ENCODE data around the gene LYPD3.

LYPD3 gene

DNA sequence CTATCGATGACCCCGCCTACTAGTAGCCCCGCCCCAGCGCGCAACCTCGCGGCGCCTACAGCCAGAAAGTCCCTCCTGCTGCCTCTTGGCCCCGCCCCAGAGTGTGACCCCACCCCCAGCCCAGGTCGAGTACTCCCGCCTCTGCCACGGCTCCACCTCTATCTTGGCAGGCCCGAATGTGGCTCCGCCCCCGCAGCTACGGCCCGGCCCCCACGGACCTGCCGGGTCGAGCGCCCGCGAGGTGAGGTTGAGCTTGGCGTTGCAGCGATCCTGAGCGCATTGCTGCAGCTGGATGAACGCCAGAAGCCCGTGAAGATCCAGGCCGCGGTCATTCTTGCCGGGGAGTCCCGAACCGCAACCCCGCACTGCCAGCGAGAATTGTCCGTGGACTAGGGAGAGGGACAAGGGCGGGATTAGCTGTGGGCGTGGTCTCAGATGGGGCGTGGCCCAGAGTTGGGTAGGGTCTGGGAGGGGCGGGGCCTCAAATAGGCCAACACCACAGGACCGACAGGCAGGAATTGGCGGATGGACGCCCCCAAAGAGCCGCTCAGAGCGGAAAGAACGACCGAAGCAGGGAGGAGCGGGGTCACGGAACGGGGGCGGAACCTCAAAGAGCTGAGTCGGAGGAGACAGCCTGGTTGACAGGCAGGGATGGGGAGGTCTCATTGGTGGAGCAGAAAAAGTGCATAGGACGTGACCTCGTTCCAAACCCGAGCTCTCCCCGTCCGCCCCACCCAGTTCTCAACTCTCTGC is 1.9 kb downstream of the LYPD3 start:
- DNase-seq (ENCODE audit: extremely low read depth, low read depth) = peak; percentile 47
- peak overlapping the region; percentile 53 for H3K4me3 ChIP-seq (replicated peaks; ENCODE audit: low read depth, low read length)
- TF ChIP-seq, protein P1, sequence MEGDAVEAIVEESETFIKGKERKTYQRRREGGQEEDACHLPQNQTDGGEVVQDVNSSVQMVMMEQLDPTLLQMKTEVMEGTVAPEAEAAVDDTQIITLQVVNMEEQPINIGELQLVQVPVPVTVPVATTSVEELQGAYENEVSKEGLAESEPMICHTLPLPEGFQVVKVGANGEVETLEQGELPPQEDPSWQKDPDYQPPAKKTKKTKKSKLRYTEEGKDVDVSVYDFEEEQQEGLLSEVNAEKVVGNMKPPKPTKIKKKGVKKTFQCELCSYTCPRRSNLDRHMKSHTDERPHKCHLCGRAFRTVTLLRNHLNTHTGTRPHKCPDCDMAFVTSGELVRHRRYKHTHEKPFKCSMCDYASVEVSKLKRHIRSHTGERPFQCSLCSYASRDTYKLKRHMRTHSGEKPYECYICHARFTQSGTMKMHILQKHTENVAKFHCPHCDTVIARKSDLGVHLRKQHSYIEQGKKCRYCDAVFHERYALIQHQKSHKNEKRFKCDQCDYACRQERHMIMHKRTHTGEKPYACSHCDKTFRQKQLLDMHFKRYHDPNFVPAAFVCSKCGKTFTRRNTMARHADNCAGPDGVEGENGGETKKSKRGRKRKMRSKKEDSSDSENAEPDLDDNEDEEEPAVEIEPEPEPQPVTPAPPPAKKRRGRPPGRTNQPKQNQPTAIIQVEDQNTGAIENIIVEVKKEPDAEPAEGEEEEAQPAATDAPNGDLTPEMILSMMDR (IDR thresholded peaks at IDR 0.05; ENCODE audit: low read depth, low read length, missing control alignments) = no peak

DNA sequence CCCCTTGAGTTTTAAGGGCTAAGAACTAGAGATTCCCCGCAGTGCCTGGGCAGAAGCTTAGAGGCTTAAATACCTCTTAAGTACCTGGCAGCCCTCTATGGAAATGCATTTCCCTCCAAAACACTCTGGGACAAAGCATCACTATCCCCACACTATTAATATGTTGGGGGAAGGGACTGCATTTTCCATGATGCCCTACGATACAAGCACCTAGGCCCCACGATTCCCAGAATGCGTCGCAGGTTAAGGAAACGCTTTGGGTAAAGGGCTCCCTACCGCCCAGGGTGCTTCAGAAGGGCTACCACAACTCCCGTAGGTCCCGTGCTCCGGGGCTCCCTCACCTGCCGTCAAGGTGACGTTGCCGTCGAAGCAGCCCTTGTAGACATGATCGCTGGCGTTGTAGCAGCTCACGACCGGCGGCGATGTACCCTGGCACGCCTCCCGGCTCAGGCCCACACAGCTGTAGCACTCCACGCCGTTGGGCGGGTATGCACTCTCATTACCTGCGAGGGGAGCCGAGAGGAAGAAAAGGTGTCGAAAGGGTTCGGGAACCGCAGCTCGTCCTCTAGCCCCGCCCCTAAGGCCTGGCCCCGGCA is 2.5 kb downstream of the LYPD3 start:
- peak overlapping the region; percentile 53 for H3K4me3 ChIP-seq (replicated peaks; ENCODE audit: low read depth, low read length)
- TF ChIP-seq, protein P1 (IDR thresholded peaks at IDR 0.05; ENCODE audit: low read depth, low read length, missing control alignments) = no peak
- no peak for DNase-seq (ENCODE audit: extremely low read depth, low read depth)

DNA sequence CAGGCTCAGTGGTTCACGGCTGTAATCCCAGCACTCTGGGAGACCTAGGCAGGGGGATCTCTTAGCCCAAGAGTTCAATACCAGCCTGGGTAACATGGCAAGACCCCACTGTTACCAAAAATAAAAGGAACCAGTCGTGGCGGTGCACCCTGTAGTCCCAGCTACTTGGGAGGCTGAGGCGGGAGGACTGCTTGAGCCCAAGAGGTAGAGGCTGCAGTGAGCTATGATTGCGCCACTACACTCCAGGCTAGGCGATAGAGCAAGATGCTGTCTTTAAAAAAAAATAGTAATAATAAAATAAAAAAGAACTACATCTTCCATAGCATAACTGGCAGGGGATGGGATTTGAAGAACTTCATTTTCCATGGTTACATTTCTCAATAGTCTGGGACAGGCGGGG is 3.0 kb downstream of the LYPD3 start:
- TF ChIP-seq, protein P1 (IDR thresholded peaks at IDR 0.05; ENCODE audit: low read depth, low read length, missing control alignments) = no peak
- no peak overlapping the region for H3K4me3 ChIP-seq (replicated peaks; ENCODE audit: low read depth, low read length)
- no peak for DNase-seq (ENCODE audit: extremely low read depth, low read depth)

DNA sequence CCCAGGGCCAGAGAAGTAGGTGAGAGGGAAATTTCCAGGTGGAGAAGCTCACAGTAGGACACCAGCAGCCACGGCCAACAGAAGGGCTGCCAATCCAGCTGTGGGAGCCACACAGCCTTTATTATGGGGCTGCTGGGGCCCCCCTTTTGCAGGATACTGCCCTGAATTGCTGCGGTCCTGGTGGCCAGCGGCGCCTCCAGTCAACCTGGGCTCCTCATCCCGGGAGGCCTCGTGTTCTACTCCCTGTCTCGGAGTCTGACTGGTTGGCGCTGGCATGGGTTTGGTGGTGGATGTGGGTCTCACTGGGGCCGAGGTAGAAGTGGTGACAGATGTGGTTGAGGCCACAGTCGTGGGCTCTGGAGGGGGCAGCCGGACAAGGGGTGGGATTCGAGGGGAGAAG is 4.1 kb downstream of the LYPD3 start:
- no peak overlapping the region for H3K4me3 ChIP-seq (replicated peaks; ENCODE audit: low read depth, low read length)
- TF ChIP-seq, protein P1 (IDR thresholded peaks at IDR 0.05; ENCODE audit: low read depth, low read length, missing control alignments) = no peak
- DNase-seq (ENCODE audit: extremely low read depth, low read depth) = no peak

DNA sequence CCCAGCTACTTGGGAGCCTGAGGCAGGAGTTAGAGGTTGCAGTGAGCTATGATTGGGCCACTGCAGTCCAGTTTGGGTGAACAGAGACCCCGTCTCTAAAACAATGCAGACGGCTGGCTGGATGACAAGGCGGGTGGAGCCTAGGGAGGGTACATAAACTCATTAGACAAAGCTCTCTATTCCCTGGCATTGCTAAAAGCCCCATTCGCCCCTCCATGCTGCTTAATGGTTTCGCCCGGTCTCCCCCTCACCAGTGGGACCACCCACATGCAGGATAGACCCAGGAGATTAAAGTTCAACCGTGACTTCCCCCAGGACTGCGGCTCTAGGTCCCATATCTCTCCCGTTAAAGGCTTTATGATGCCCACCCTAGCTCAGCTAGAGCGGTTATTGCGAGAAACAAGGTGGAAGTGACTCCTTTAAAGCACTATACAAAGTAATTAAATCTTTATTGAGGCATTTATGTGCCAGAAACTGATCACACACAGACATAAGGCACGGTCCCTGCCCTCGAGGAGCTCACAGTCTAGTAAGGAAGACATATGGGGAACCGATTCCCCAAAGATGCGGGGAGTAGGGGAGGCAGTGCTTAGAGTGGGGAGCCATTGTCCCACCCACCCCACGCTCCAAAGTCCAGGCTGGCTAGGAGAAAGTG is 4.9 kb downstream of the LYPD3 start:
- TF ChIP-seq, protein P1 (IDR thresholded peaks at IDR 0.05; ENCODE audit: low read depth, low read length, missing control alignments) = no peak
- H3K4me3 ChIP-seq (replicated peaks; ENCODE audit: low read depth, low read length) = no peak overlapping the region
- DNase-seq (ENCODE audit: extremely low read depth, low read depth) = no peak

DNA sequence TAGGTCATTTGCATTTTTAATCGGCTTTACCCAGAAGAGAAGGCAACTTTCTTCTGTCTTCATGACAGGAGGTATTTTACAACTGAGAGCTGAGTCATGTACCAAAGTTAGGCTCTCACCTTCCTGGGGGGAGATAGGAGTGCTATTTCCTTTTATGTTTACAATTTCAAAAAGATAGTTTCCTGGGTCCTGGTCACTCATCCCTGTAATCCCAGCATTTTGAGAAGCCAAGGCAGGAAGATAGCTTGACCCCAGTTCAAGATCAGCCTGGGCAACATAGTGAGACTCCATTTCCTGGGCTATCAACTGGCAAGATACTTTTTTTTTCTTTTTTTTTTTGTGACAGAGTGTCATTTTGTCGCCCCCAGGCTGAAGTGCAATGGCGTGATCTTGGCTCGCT is 7.6 kb downstream of the LYPD3 start:
- TF ChIP-seq, protein P1 (IDR thresholded peaks at IDR 0.05; ENCODE audit: low read depth, low read length, missing control alignments) = no peak
- no peak overlapping the region for H3K4me3 ChIP-seq (replicated peaks; ENCODE audit: low read depth, low read length)
- DNase-seq (ENCODE audit: extremely low read depth, low read depth) = no peak
